Keratinocyte (primary cell): Measurements from ENCODE around the gene RPS19BP1.

ENCODE experiments used
- EZH2 ChIP-seq: IDR thresholded peaks from one replicate; pipeline ENCODE4 v1.6.1; 2012; ENCODE audit warnings: inconsistent platforms, mild to moderate bottlenecking, low read length, moderate library complexity
- TF ChIP-seq, protein P1 (sequence below), 3 experiments: IDR thresholded peaks in 1 of 3; conservative IDR thresholded peaks in 1 of 3; optimal IDR thresholded peaks in 1 of 3; 2 replicates in 2 of 3; 3 replicates in 1 of 3; pipeline versions ENCODE3 to v1.5.1; 2011; ENCODE audit warnings: low read length in 3 of 3, mild to moderate bottlenecking in 3 of 3, moderate library complexity in 2 of 3, control low read depth in 1 of 3, inconsistent platforms in 1 of 3; ENCODE audit not compliant: insufficient read depth in 2 of 3; ENCODE audit errors: extremely low read depth in 1 of 3

DNA sequence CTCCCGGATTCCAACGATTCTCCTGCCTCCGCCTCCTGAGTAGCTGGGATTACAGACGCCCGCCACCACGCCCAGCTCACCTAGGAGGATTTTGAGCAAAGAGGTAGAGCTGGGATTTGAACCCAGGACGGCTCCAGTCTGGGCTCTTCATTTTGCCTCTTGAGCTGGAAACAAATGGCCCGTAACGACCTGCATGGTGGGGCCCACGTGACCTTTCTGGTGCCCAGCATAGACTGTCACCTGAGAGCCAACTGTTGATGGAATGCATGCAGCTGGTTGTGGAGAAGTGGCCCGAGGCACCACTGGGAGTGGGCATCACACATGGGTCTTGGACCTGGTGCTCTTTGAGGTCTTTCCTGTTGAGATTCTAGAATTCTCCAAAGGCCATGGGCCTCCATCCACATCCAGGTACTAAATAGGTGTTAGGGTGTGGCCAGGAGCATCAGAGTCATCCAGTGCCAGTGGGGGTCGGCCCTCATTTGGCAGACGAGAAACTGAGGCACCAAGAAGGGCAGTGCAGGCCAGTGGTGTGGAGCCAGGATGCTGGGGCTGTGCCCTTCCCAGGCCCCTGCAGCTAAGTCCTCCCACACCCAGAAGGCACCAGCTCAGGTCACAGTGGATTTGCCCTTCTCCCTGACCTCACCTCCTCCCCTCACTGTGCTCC is 8.3 kb downstream of the RPS19BP1 start:
- no peak for TF ChIP-seq EZH2
- TF ChIP-seq, protein P1, sequence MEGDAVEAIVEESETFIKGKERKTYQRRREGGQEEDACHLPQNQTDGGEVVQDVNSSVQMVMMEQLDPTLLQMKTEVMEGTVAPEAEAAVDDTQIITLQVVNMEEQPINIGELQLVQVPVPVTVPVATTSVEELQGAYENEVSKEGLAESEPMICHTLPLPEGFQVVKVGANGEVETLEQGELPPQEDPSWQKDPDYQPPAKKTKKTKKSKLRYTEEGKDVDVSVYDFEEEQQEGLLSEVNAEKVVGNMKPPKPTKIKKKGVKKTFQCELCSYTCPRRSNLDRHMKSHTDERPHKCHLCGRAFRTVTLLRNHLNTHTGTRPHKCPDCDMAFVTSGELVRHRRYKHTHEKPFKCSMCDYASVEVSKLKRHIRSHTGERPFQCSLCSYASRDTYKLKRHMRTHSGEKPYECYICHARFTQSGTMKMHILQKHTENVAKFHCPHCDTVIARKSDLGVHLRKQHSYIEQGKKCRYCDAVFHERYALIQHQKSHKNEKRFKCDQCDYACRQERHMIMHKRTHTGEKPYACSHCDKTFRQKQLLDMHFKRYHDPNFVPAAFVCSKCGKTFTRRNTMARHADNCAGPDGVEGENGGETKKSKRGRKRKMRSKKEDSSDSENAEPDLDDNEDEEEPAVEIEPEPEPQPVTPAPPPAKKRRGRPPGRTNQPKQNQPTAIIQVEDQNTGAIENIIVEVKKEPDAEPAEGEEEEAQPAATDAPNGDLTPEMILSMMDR (optimal IDR thresholded peaks at IDR 0.05 in 1 of 3, IDR thresholded peaks at IDR 0.05 in 1 of 3, conservative IDR thresholded peaks at IDR 0.05 in 1 of 3; ENCODE audit: extremely low read depth in 1 of 3, insufficient read depth in 2 of 3, low read length in 3 of 3) = no peak
